ENCODE data around the gene ANKRD60.

- TF ChIP-seq, protein P1, sequence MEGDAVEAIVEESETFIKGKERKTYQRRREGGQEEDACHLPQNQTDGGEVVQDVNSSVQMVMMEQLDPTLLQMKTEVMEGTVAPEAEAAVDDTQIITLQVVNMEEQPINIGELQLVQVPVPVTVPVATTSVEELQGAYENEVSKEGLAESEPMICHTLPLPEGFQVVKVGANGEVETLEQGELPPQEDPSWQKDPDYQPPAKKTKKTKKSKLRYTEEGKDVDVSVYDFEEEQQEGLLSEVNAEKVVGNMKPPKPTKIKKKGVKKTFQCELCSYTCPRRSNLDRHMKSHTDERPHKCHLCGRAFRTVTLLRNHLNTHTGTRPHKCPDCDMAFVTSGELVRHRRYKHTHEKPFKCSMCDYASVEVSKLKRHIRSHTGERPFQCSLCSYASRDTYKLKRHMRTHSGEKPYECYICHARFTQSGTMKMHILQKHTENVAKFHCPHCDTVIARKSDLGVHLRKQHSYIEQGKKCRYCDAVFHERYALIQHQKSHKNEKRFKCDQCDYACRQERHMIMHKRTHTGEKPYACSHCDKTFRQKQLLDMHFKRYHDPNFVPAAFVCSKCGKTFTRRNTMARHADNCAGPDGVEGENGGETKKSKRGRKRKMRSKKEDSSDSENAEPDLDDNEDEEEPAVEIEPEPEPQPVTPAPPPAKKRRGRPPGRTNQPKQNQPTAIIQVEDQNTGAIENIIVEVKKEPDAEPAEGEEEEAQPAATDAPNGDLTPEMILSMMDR (IDR thresholded peaks at IDR 0.05), result no peak
- no peak for TF ChIP-seq POLR2A (IDR thresholded peaks at IDR 0.05)
Measured at GRCh38 chr20:58198384-58198783, 30.1 kb downstream of the ANKRD60 start.
